ENCODE results near the gene NTRK3. TPM values are rescaled to one million over a fixed set of nuclear protein-coding genes. Genes with fewer than 3 reads are reported as not detected.

The NTRK3 gene
- total and polyA plus RNA-seq, 2 of the 8 experiments (the other 6 are each of a cell fraction or from before 2014, with no cell fraction given): 4.5 to 6.8 TPM

DNA sequence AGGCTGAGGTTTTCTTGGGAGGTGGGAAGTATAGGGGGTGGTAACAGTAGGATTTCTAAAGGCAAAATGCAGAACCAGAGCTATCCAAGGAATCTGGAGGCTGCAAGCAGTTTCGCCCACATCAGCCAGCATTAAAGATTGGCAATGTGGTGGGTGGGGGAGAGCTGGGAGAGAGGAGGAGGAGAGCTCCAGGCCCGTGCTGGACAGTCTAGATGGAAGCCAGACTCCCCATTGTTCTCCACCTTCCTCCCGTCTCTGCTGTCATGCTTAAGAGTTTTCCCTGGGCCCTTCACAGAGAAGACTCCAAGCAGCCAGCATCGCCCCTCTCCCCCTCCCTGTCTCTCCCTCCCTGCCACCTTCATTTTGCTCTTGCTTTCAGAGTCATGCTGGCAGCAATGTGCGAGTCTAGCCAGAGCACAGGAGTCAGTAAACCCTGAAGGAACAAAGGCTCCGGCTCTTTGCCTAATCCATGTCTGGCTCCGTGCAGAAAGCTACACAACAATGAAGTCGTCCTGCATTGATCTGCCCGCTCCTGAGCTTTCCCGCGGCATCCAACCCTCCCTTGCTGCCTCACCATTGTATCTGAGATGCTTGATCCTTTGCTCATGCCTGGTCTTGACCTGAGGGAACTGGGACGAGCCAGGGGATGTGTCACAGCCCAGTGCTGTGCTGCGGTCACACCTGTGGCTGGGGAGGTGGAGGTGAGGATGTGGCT lies 282.9 kb downstream of the NTRK3 start (continued):
- TF ChIP-seq GTF2F1 (IDR thresholded peaks at IDR 0.05; ENCODE audit: borderline replicate concordance, low read depth, low read length) (no peak), POLR2A (IDR thresholded peaks at IDR 0.05; ENCODE audit: control extremely low read depth in 1 of 2, low read depth in 2 of 2, low read length in 2 of 2) (no peak), CBX5 (IDR thresholded peaks at IDR 0.05; ENCODE audit: low read depth, low read length) (no peak), ASH2L (IDR thresholded peaks at IDR 0.05; ENCODE audit: low read length) (no peak), TEAD4 (IDR thresholded peaks at IDR 0.05; ENCODE audit: low read depth, low read length) (no peak), SP4 (IDR thresholded peaks at IDR 0.05; ENCODE audit: low read length) (no peak)
- TF ChIP-seq, protein P1, sequence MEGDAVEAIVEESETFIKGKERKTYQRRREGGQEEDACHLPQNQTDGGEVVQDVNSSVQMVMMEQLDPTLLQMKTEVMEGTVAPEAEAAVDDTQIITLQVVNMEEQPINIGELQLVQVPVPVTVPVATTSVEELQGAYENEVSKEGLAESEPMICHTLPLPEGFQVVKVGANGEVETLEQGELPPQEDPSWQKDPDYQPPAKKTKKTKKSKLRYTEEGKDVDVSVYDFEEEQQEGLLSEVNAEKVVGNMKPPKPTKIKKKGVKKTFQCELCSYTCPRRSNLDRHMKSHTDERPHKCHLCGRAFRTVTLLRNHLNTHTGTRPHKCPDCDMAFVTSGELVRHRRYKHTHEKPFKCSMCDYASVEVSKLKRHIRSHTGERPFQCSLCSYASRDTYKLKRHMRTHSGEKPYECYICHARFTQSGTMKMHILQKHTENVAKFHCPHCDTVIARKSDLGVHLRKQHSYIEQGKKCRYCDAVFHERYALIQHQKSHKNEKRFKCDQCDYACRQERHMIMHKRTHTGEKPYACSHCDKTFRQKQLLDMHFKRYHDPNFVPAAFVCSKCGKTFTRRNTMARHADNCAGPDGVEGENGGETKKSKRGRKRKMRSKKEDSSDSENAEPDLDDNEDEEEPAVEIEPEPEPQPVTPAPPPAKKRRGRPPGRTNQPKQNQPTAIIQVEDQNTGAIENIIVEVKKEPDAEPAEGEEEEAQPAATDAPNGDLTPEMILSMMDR (IDR thresholded peaks at IDR 0.05; ENCODE audit: control extremely low read depth in 1 of 3, insufficient read depth in 1 of 3, low read depth in 1 of 3, low read length in 3 of 3): no peak
